CD1c-positive myeloid dendritic cell (primary cell): ENCODE measurements around the gene C2orf49.
"Not testable (repeated sequence)": the region's sequence is repeated elsewhere in the genome, so short reads cannot be mapped to it uniquely, and the experiment has no call there.

ENCODE experiments used
- DNase-seq: peaks from one replicate; pipeline ENCODE4 v3.0.0-alpha.2; 2016; ENCODE audit errors: extremely low spot score

The C2orf49 gene

GRCh38 chr2:105321875-105322646 is 15.3 kb upstream of the C2orf49 start:
- DNase-seq: no peak

- peak; percentile 17 for DNase-seq
These were observed 14.2 kb upstream of the C2orf49 start for GRCh38 chr2:105323111-105323510.

- peak; percentile 37 for DNase-seq
These were observed 13.2 kb upstream of the C2orf49 start for GRCh38 chr2:105324101-105324500.

GRCh38 chr2:105324732-105325131 is 12.6 kb upstream of the C2orf49 start:
- no peak for DNase-seq

- no peak for DNase-seq
These were observed 11.9 kb upstream of the C2orf49 start for GRCh38 chr2:105325389-105325963.

GRCh38 chr2:105327271-105327670 is 10.1 kb upstream of the C2orf49 start:
- not testable (repeated sequence) for DNase-seq

- no peak for DNase-seq
These were observed 9.7 kb upstream of the C2orf49 start for GRCh38 chr2:105327690-105328089.

- DNase-seq: no peak
These were observed 8.8 kb upstream of the C2orf49 start for GRCh38 chr2:105328281-105329196.

- DNase-seq: no peak
These were observed 8.2 kb upstream of the C2orf49 start for GRCh38 chr2:105329197-105329554.

GRCh38 chr2:105329561-105330495 is 7.5 kb upstream of the C2orf49 start, which contains the start of gene TGFBRAP1:
TGFBRAP1 (minus strand) TSS chr2:105329735; CDS start chr2:105308301, 21,434 bp downstream.
- DNase-seq: peak; percentile 78

GRCh38 chr2:105330681-105331375 is 6.5 kb upstream of the C2orf49 start:
- no peak for DNase-seq

GRCh38 chr2:105334211-105334610 is 3.1 kb upstream of the C2orf49 start:
- DNase-seq: no peak

GRCh38 chr2:105335469-105335868 is 1.9 kb upstream of the C2orf49 start:
- no peak for DNase-seq

GRCh38 chr2:105336786-105337121 is 586 bp upstream of the C2orf49 start:
- no peak for DNase-seq

- no peak for DNase-seq
These were observed 663 bp downstream of the C2orf49 start for GRCh38 chr2:105338020-105338385.

GRCh38 chr2:105339414-105339813 is 2.1 kb downstream of the C2orf49 start:
- DNase-seq: no peak

GRCh38 chr2:105344704-105345345 is 7.5 kb downstream of the C2orf49 start:
- peak; percentile 45 for DNase-seq

GRCh38 chr2:105357122-105357521 is 19.8 kb downstream of the C2orf49 start:
- no peak for DNase-seq

- DNase-seq: no peak
These were observed 21.3 kb downstream of the C2orf49 start for GRCh38 chr2:105358593-105358992.
